Daoy (cell line): ENCODE measurements around the gene BCL7A. TPM values are rescaled to one million over a fixed set of nuclear protein-coding genes. Genes with fewer than 3 reads are reported as not detected.
"Not testable (repeated sequence)": the region's sequence is repeated elsewhere in the genome, so short reads cannot be mapped to it uniquely, and the experiment has no call there.

Experiments used
- DNase-seq: peaks from one replicate; pipeline ENCODE4 v3.0.0-alpha.2; 2015; ENCODE audit warnings: low read depth
- total RNA-seq: library from RNA; depleted of rRNA; stranded (reverse); fragments of >200 nt; shearing (Covaris generic); gene quantifications from 2 replicates; pipeline ENCODE4 v1.2.3, GENCODE V29; 2014

BCL7A gene
- total RNA-seq, 1 experiment from 2014 or later = 9.4 TPM

- no peak for DNase-seq
These were observed 29.7 kb downstream of the BCL7A start for GRCh38 chr12:122051231-122051876.

- no peak for DNase-seq
These were observed 30.6 kb downstream of the BCL7A start for GRCh38 chr12:122052285-122052684.

- DNase-seq = no peak
These were observed 33.3 kb downstream of the BCL7A start for GRCh38 chr12:122054842-122055520.

GRCh38 chr12:122056406-122056805 is 34.7 kb downstream of the BCL7A start:
- not testable (repeated sequence) for DNase-seq

- DNase-seq = no peak
These were observed 35.5 kb downstream of the BCL7A start for GRCh38 chr12:122057007-122057735.

GRCh38 chr12:122057769-122058168 is 36.1 kb downstream of the BCL7A start:
- DNase-seq = no peak

- no peak for DNase-seq
These were observed 37.0 kb downstream of the BCL7A start for GRCh38 chr12:122058549-122059149.

- DNase-seq = no peak
These were observed 37.7 kb downstream of the BCL7A start for GRCh38 chr12:122059203-122059960.

- DNase-seq = no peak
These were observed 38.4 kb downstream of the BCL7A start for GRCh38 chr12:122060081-122060501.

- DNase-seq = no peak
These were observed 39.6 kb downstream of the BCL7A start for GRCh38 chr12:122061253-122061652.

- peak; percentile 75 for DNase-seq
These were observed 41.4 kb downstream of the BCL7A start for GRCh38 chr12:122062832-122063693.

GRCh38 chr12:122063694-122064024 is 42.0 kb downstream of the BCL7A start:
- DNase-seq = no peak

- DNase-seq = peak; percentile 92
These were observed 42.5 kb downstream of the BCL7A start for GRCh38 chr12:122064025-122064777.

- DNase-seq = peak; percentile 95
These were observed 43.3 kb downstream of the BCL7A start for GRCh38 chr12:122064780-122065588.

- no peak for DNase-seq
These were observed 45.9 kb downstream of the BCL7A start for GRCh38 chr12:122067548-122067947.

GRCh38 chr12:122067966-122068365 is 46.3 kb downstream of the BCL7A start:
- peak; percentile 47 for DNase-seq

- peak; percentile 80 for DNase-seq
These were observed 50.6 kb downstream of the BCL7A start for GRCh38 chr12:122072031-122072970.

- DNase-seq = no peak
These were observed 52.1 kb downstream of the BCL7A start for GRCh38 chr12:122073815-122074214.
